ENCODE results near the gene SBF2. TPM values are rescaled to one million over a fixed set of nuclear protein-coding genes. Genes with fewer than 3 reads are reported as not detected.

Gene SBF2
- total RNA-seq, 2 experiments from 2014 or later, result 6.6 to 6.9 TPM

DNA sequence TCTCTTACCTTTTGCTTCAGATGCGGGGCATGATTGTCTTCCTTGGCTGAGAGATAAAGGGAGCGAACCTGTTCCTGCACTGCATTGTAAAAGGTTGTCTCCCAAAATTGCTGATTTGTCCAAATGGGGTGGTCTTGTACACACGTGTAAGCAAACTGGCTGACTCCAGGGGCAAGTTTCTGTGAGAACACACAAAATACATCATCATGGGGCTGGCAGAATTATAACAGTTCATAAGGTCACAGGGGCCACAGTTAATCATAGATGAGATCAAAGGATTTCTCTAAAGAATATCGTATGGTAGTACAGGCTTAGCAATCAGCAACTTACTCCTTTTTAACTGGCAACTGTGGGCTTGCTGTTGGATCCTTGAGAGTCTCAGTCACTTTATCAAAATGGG, 435.8 kb downstream of the SBF2 start:
- ChIA-PET POLR2A (interaction anchor here (0.5 kb wide), 1 partner anchor 193 kb away, joined by 3 read pairs; no protein-coding TSS in a partner anchor), CTCF (interaction anchor here (2.1 kb wide), 1 partner anchor 100 kb away, joined by 7 read pairs; no protein-coding TSS in a partner anchor)

DNA sequence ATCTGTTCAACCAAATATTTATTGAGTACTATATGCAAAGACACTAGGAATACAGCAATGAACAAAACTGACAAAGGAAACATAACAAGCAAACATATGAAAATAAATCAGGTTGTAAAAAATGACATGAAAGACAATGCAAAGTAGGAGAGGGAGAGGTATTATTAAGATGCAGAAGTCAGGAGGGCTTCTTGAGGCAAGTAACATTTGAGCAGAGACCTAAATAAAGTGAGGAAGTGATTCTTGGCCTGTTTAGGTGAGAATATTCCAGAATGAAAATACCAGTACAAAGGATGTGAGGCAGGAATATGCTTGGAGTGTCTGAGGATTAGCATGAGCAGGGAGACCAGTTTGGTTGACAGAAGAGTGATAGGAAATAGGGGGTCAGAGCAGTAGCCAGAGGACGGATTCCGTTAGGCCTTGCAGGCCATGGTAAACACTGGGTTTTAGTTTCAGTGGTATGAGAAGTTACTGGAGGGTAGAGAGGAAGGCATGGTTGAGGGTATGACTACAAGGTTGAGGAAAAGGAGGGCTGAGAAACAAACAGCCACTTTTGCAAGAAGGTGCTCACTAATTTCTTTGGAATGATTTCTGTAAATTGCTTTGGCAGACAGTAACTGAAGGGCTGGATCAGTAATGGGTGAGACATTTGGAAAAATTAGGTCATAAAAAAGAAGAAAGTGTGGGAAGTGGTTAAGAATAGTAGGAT, 438.3 kb downstream of the SBF2 start:
- POLR2A ChIA-PET, result no interaction called here
- CTCF ChIA-PET, result no interaction called here

DNA sequence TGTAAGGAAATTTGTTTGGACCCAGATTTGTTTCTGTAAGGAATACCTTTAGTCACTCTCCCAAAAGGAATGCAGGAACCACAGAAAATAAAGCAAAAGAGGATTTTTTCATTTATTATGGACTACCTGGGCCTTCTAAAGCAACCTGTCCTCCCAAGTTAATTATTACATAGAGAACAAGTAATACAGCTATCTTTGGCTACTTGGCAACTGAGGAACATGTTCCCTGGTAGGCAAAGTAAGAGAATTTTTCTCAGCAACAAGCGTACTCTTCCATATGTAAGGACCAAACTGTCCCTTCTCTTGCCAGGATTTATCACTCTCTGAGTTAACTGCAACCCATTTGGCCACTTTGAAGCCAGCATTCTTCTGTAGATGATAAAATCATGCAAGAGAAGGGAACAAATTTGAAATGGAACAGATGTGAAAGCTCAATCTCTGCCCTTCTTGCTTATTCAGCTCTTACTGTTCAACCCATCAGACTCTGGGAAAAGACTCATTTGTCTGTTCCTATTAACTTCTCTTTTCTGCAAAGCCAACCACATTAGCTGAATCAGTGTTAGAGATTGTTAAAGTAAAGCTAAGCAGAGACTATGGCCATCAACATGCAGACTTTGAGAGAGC, 440.0 kb downstream of the SBF2 start:
- CTCF ChIA-PET, result no interaction called here
- POLR2A ChIA-PET, result no interaction called here

DNA sequence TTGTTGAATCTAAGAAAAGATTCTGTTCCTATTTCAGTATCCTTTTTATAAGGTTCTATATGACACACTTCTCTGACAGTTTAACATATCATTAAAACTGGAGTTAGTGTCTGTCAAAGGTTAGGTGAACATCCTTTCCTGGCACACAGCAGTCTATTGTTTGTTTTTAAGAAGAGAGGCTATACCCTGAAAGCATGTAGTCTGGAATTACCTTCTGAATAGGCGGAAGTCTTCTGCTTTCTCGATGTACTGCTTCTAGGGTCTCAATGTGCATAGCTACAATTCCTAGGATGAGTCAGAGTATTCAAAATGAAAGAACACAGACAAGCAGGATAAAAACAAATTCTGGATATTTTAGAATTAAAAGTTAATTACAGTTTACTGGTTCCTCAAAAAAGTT, 441.6 kb downstream of the SBF2 start:
- ChIA-PET CTCF (interaction anchor here (0.5 kb wide), 1 partner anchor 196 kb away, joined by 4 read pairs; no protein-coding TSS in a partner anchor), POLR2A (no interaction called here)

DNA sequence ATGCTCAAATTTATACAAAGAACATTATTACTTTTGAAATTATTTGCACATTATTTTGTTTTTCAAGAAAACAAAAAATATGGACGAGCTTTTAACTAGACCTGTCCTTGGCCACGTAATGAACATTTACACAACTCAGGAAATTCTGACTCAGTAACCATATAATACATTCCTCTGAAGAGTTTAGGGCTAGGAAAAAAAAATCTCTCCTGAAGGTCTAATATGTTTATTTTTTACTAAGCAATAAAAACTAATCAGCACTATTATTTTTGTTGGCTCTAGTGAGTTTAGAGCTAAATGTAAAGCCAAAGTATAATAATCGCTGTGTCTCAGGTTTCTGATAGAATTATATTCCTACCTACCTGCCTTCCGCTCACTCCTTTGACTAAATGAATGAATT, 442.7 kb downstream of the SBF2 start:
- CTCF ChIA-PET, result no interaction called here
- POLR2A ChIA-PET, result no interaction called here

DNA sequence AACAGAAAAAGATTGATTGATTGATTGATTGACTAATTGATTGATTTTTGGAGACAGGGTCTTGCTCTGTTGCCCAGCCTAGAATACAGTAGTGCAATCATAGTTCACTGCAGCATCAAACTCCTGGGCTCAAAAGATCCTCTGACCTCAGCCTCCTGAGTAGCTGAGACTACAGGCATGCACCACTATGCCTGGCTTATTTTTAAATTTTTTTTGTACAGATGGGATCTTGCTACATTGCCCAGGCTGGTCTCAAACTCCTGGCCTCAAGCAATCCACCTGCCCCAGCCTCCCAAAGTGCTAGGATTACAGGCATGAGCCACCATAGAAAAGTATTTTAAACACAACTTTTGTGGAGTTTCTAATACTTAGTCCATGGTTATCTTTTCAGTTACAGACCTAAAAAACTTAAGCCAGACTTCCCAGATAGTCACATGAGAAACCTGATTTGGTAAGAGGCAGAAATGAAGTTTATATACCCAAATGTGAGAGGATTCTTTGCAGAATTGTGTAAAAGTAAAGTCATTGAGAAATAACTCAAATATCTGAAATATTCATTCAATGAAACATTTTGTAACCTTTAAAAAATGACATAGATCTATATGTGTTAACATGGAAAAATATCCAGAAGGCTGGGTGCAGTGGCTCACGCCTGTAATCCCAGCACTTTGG, 443.7 kb downstream of the SBF2 start:
- ChIA-PET CTCF (interaction anchor here (1.0 to 1.1 kb wide), 3 partner anchors 10 to 122 kb away, joined by 3 read pairs; no protein-coding TSS in a partner anchor), POLR2A (no interaction called here)

DNA sequence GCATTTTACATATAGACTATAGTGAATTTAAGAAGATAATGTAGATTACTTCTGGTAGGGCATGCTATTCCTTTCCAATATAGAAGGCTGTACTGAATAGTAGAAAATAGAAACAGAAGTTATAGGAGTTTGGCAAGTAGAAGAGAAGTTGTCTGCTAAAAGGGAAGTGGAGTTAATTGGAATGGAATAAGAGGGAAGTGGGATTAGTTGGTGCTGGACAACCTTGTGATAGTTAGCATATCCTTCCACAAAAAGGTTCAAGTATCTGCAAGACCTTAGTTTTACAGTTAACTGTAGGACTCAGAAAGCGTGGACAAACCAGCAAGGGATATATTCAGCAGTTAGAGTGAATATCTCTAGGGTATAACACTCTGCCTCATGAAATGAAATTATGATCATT, 444.6 kb downstream of the SBF2 start:
- POLR2A ChIA-PET, result no interaction called here
- CTCF ChIA-PET, result interaction anchor here (1.0 to 1.1 kb wide), 2 partner anchors 11 to 13 kb away, joined by 3 read pairs; no protein-coding TSS in a partner anchor

DNA sequence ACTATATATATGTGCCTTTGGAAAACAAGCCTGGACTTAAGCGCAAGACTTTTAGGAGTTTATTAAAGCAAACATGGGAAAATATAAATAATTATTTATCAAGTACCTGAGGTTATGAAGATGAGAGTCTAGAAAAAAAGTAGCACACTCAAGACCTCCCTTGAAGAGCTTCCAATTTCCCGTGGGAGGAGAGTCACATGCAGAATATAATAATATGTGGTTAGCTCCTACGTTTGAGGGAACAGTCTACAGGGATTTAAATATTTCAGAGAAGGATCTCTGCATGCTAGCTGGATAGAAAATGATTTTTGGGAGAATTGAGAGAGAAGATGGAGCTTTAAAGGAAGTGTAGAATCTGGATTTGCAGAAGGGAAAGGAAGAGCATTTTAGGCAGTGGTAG, 446.4 kb downstream of the SBF2 start:
- POLR2A ChIA-PET, result no interaction called here
- CTCF ChIA-PET, result no interaction called here

DNA sequence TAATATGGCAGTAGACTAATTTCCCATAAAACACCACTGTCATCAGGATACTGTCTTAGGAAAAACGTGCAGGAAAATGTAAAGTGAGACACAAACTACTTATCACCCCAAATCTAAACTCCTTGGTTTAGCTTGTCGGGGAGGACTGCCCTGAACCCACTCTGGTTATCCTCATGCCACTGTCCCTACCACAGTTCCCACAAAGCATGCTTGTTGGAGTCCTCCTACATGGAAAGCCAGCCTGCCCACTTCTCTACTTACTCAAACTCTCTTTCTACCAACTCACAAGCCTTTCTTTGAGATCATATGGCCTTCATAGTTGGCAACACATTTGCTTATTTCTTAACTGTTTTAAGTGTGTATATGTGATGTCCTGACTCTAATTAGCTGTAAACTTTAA, 451.1 kb downstream of the SBF2 start:
- ChIA-PET CTCF (interaction anchor here (0.6 kb wide), 1 partner anchor 11 kb away, joined by 3 read pairs; no protein-coding TSS in a partner anchor), POLR2A (no interaction called here)

DNA sequence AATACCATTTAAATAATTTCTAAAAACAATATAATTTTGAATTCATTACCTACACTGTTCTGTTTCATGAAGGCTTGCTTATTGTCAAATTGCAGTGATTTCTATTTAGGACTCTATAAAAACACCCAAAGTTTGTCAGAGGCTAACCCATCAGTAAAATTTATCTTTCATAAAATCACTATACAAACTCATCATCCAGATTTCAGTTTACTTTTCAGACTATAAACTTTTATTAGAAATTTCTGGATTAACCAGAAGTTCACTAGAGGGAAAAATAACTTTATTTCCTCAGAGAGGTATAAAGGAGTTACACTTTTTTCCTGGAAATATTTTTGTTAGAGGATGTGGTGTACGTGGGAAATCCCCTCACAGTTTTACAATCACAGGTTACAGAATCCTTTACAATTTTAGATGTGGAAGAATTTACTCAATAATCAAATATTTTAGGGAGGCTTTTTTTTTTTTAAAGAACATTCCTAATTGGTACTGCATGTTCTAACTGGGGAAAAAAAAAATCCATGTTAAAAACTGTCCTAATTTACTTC, 453.5 kb downstream of the SBF2 start:
- POLR2A ChIA-PET, result no interaction called here
- CTCF ChIA-PET, result no interaction called here

DNA sequence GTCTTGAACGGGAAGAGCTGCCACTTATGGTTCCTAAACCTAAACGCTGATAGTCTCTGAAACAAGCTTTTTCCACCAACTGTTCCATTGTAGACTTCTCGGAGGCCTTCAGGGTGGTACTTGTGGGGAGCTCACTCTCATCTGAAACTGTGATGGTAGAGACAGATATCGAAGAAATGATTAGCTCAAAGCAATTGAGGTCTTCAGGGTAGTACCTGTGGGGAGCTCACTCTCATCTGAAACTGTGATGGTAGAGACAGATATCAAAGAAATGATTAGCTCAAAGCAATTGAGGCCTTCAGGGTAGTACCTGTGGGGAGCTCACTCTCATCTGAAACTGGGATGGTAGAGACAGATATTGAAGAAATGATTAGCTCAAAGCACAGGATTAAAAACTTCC, 454.5 kb downstream of the SBF2 start:
- CTCF ChIA-PET, result interaction anchor here (0.7 kb wide), 1 partner anchor 262 kb away, joined by 3 read pairs; no protein-coding TSS in a partner anchor
- POLR2A ChIA-PET, result no interaction called here

DNA sequence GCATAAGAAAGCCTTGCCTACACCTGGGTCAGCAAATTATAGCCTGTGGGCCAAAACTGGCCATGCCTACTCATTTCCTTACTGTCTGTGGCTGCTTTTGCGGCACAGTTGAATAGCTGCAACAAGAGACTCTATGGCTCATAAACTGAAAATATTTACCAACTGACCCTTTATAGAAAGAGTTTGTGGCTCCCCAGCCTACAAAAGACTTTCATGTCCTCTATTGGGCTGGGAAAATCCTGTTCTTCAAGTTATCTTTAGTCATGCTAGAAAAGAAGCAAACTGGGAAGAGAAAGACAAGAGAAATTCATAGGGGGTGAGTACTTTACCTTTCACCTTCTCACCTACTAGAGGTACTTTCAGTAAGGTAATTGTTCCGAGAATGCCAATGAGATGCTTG, 455.1 kb downstream of the SBF2 start:
- ChIA-PET CTCF (no interaction called here), POLR2A (no interaction called here)

DNA sequence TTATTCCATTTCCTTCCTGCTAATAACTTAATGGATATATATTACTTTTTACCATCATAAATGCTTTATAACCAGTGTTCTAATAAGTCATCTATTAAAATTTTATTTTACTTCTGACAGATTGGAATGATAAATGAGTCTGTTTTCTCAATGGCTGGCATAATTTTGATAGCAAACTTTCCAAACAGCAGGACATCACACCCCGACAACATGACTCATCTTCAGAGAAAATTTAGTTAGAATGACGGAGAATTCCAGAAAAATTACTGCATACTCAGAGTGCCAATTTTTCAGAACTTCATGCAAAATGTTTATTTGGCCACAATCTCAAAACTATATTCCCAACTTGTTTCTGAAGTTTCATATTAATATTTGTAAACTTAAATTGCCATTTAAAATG, 455.8 kb downstream of the SBF2 start:
- ChIA-PET CTCF (no interaction called here), POLR2A (no interaction called here)

DNA sequence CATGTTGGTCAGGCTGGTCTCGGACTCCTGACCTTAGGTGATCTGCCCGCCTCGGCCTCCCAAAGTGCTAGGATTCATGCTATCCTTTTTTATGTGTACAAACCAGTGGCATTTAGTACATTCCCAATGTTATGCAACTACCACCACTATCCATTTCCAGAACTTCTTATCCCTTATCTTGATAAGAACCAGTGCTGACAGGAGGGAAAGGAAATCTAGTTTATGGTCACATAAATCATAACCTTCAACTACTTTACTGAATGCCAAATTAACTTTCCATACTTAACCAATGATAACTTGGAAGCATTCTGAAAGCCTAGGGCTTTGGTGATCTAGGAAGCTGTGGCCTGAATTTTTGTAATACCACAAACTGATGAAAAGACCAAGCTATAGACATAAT, 459.7 kb downstream of the SBF2 start:
- ChIA-PET CTCF (no interaction called here), POLR2A (no interaction called here)

DNA sequence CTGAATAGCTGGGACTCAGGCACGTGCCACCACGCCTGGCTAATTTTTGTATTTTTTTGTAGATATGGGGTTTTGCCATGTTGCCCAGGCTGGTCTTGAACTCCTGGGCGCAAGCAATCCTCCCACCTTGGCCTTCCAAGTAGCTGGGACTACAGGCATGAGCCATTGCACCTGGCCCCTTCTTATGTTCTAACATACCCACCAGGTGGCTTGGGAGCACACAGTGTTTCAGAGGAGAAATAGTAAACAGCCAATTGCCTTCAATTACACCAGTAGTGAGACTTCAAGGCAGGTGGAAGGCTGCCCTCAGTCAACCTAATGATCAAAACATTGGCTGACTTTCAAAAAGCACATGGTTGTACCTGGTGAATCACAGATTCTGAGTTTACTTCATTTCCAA, 462.9 kb downstream of the SBF2 start:
- ChIA-PET POLR2A (no interaction called here), CTCF (interaction anchor here (1.0 kb wide), 2 partner anchors 11 to 16 kb away, joined by 3 read pairs; no protein-coding TSS in a partner anchor)

DNA sequence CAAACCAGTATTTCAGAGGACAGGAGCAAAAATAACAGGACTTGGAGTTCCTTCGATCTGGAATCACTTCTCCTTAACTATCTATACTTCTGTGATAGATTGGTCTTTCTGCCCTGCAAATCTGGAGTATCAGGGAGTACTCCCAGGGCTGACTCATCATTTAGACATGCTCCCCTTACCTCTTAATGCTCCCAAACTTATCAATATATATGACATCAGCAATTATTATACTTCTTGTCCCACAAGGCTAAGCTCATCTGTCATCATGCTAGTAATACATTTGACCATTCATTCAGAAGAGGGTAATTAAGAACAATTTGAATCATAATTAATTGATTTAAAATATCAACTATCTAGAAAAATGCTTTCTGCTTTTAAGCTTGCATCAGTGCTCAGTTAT, 466.3 kb downstream of the SBF2 start:
- ChIA-PET CTCF (interaction anchor here (0.6 kb wide), 1 partner anchor 258 kb away, joined by 3 read pairs; no protein-coding TSS in a partner anchor), POLR2A (no interaction called here)

DNA sequence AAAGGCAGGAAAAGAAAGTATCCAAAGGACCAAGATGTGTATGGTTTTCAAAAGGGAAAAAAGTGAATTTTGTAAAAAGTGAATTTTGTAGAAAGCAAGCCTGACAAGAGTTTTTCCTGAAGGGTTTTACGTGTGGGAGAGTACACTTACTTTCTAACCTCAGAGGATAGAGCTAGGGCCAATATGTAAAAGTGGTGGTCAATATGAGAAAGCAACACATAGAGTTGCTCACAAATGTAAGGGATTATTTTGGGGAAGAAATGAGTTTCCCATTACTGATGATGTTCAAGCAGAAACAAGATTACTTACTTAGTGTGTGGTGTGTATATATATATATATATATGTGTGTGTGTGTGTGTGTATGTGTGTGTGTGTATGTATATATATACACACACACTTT, 467.6 kb downstream of the SBF2 start:
- CTCF ChIA-PET, result interaction anchor here (0.6 kb wide), 1 partner anchor 178 kb away, joined by 3 read pairs; no protein-coding TSS in a partner anchor
- POLR2A ChIA-PET, result no interaction called here

DNA sequence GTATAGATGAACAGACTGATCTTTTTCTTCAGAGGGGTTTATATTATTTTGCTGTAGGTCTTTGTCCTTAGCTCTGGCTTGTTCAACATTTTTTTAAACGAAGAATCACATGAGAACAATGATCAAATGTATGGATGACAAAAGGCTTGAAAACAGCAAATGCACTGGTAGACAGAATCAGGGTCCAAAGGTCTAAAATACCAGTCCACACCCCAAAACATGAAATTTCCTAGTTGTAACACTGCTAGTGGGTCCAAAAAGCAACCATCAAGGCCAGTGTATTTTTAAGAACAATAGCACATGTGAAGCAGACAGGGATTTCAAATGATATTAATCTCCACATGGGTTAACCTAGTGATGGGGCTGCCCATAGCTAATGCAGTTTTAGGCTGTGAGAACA, 468.1 kb downstream of the SBF2 start:
- POLR2A ChIA-PET, result no interaction called here
- CTCF ChIA-PET, result no interaction called here

DNA sequence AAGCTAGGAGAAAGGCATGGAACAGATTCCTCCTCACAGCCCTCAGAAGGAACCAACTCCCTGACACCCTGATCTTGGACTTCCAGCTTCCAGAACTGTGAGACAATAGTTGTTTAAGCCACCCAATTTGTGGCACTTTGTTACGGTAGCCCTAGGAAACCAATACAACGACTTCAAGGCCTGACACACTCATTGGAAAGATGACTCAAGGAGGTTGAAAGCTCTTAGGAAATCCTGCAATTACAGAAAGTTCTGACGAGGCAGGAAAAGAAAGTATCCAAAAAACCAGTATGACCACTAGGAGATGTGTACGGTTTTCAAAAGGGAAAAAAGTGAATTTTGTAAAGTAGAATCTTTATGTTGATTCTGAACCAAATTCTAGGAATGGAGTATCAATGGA, 468.7 kb downstream of the SBF2 start:
- ChIA-PET CTCF (no interaction called here), POLR2A (no interaction called here)

DNA sequence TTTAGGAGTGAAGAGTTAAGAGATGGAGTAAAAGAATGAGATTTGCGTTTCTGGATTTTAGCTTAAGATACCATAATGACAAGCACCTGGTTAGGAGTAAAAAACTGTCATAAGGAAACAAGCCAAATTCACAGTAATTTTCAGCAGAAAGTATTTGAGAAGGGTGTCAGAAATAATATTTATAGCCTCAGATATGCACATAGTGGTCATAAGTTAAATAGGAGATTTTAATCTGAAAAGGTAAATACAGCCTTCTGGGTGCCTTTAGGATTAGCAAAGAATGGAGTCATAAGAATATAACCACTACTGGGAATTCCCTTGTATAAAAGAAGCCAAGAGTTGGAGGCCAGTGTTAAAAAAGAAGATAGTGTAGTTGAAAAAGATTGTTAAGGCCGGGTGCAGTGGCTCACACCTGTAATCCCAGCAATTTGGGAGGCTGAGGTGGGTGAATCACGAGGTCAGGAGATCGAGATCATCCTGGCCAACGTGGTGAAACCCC, 470.1 kb downstream of the SBF2 start:
- POLR2A ChIA-PET, result no interaction called here
- CTCF ChIA-PET, result interaction anchor here (0.6 to 0.7 kb wide), 2 partner anchors 11 to 582 kb away, joined by 3 to 4 read pairs; no protein-coding TSS in a partner anchor

Measured in activated CD8-positive, alpha-beta memory T cell treated with anti-CD3 and anti-CD28 coated beads for 36 hours (primary cell).